ENCODE measurements around the gene GPR132. TPM values are rescaled to one million over a fixed set of nuclear protein-coding genes. Genes with fewer than 3 reads are reported as not detected.

Gene GPR132
- total RNA-seq, 2 experiments from 2014 or later, result 64.4 to 66.7 TPM

DNA sequence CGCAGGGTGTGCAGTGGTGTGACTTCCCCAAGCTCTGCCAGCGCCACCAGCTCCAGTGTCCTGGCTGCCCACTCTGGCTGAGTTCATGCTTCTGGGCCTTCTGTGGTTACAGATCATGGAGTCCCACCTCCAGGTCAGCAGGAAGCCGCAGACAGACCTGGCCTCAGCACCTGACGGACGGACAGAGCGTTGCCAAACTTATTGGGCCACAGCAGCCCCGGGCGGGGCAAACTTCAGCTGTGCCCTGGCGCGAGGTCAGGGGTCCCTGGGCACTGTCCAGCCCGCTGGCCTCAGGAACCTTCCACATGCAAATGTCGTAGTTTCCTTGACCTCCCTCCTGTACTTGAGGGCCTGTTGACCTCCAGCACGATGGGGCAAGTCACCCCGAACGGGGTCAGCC, 11.2 kb downstream of the GPR132 start:
- Mint-ChIP-seq H3K4me1 (ENCODE audit: low read depth) (peaks cover 23% of the 10 kb centered on the region), H3K9me3 (no peaks in the 10 kb centered on the region), H3K36me3 (ENCODE audit: low read depth) (peaks cover 84% of the 10 kb centered on the region), H3K4me3 (no peak overlapping the region), H3K27me3 (no peaks in the 10 kb centered on the region), H3K27ac (peak overlapping the region; percentile 70)
- peak in 1 of 14 experiments; percentile 2 for DNase-seq
- Histone ChIP-seq H3K4me3 (ENCODE audit: low read length) (no peak overlapping the region), H3K9me3 (ENCODE audit: control insufficient read depth in 1 of 2, insufficient read depth in 1 of 2, low read length in 2 of 2) (no peaks in the 10 kb centered on the region), H3K27me3 (ENCODE audit: control insufficient read depth in 1 of 2, insufficient read depth in 2 of 2, low read length in 2 of 2) (no peaks in the 10 kb centered on the region), H3K4me1 (ENCODE audit: insufficient read depth, low read length) (peaks cover 10% of the 10 kb centered on the region), H3K36me3 (ENCODE audit: insufficient read depth, low read length) (peaks cover 77% of the 10 kb centered on the region), H3K27ac (ENCODE audit: low read depth in 1 of 2, low read length in 2 of 2) (no peak overlapping the region)
- intact Hi-C loops (cut with DNase I, micrococcal nuclease), result no loop called here
- CTCF ChIA-PET, result interaction anchor here (1.3 to 2.1 kb wide), 3 partner anchors 9 to 36 kb away, joined by 5 to 8 read pairs (median 8); no protein-coding TSS in a partner anchor
- POLR2A ChIA-PET, result interaction anchor here (0.9 to 1.8 kb wide), 2 partner anchors 11 to 34 kb away, joined by 3 to 7 read pairs; partner anchors contain the start of gene GPR132
- no peak for ATAC-seq (ENCODE audit: poor library complexity)
- TF ChIP-seq CTCF (IDR thresholded peaks at IDR 0.05), result no peak

- peaks cover 74% of the 10 kb centered on the region for H3K36me3 ChIP-seq (ENCODE audit: insufficient read depth, low read length)
- no peak overlapping the region for H3K27ac ChIP-seq (ENCODE audit: low read depth in 1 of 2, low read length in 2 of 2)
- POLR2A ChIA-PET, result interaction anchor here (0.9 to 1.8 kb wide), 3 partner anchors 9 to 33 kb away, joined by 3 to 7 read pairs (median 5); partner anchors contain the start of gene GPR132
- H3K4me1 ChIP-seq (ENCODE audit: insufficient read depth, low read length), result peaks cover 4% of the 10 kb centered on the region
- H3K9me3 Mint-ChIP-seq, result no peaks in the 10 kb centered on the region
- H3K36me3 Mint-ChIP-seq (ENCODE audit: low read depth), result peaks cover 81% of the 10 kb centered on the region
- H3K27ac Mint-ChIP-seq, result peak overlapping the region; percentile 70
- ATAC-seq (ENCODE audit: poor library complexity) (no peak), DNase-seq (no peak)
- peaks cover 19% of the 10 kb centered on the region for H3K4me1 Mint-ChIP-seq (ENCODE audit: low read depth)
- no peaks in the 10 kb centered on the region for H3K9me3 ChIP-seq (ENCODE audit: control insufficient read depth in 1 of 2, insufficient read depth in 1 of 2, low read length in 2 of 2)
- no peak for TF ChIP-seq CTCF (IDR thresholded peaks at IDR 0.05)
- H3K27me3 ChIP-seq (ENCODE audit: control insufficient read depth in 1 of 2, insufficient read depth in 2 of 2, low read length in 2 of 2), result no peaks in the 10 kb centered on the region
- CTCF ChIA-PET, result interaction anchor here (1.3 to 2.1 kb wide), 3 partner anchors 8 to 37 kb away, joined by 5 to 8 read pairs (median 8); no protein-coding TSS in a partner anchor
- intact Hi-C loops (cut with DNase I, micrococcal nuclease), result no loop called here
- no peak overlapping the region for H3K4me3 ChIP-seq (ENCODE audit: low read length)
- H3K4me3 Mint-ChIP-seq, result no peak overlapping the region
- no peaks in the 10 kb centered on the region for H3K27me3 Mint-ChIP-seq
Measured at GRCh38 chr14:105053421-105053820, 11.8 kb downstream of the GPR132 start.

GRCh38 chr14:105052110-105052458, 13.1 kb downstream of the GPR132 start:
- ATAC-seq (ENCODE audit: poor library complexity), result no peak
- no peak for TF ChIP-seq CTCF (IDR thresholded peaks at IDR 0.05)
- peaks cover 14% of the 10 kb centered on the region for H3K4me1 Mint-ChIP-seq (ENCODE audit: low read depth)
- no peaks in the 10 kb centered on the region for H3K27me3 Mint-ChIP-seq
- no peaks in the 10 kb centered on the region for H3K9me3 Mint-ChIP-seq
- Histone ChIP-seq H3K9me3 (ENCODE audit: control insufficient read depth in 1 of 2, insufficient read depth in 1 of 2, low read length in 2 of 2) (no peaks in the 10 kb centered on the region), H3K27me3 (ENCODE audit: control insufficient read depth in 1 of 2, insufficient read depth in 2 of 2, low read length in 2 of 2) (no peaks in the 10 kb centered on the region), H3K27ac (ENCODE audit: low read depth in 1 of 2, low read length in 2 of 2) (no peak overlapping the region), H3K4me1 (ENCODE audit: insufficient read depth, low read length) (no peaks in the 10 kb centered on the region), H3K36me3 (ENCODE audit: insufficient read depth, low read length) (peaks cover 72% of the 10 kb centered on the region), H3K4me3 (ENCODE audit: low read length) (no peak overlapping the region)
- H3K27ac Mint-ChIP-seq, result peak overlapping the region; percentile 79
- ChIA-PET POLR2A (no interaction called here), CTCF (interaction anchor here (1.2 kb wide), 1 partner anchor 34 kb away, joined by 3 read pairs; no protein-coding TSS in a partner anchor)
- no peak for DNase-seq
- intact Hi-C loops (cut with DNase I, micrococcal nuclease), result no loop called here
- peaks cover 71% of the 10 kb centered on the region for H3K36me3 Mint-ChIP-seq (ENCODE audit: low read depth)
- H3K4me3 Mint-ChIP-seq, result no peak overlapping the region
